ENCODE data around the gene ARHGAP10.

The ARHGAP10 gene

DNA sequence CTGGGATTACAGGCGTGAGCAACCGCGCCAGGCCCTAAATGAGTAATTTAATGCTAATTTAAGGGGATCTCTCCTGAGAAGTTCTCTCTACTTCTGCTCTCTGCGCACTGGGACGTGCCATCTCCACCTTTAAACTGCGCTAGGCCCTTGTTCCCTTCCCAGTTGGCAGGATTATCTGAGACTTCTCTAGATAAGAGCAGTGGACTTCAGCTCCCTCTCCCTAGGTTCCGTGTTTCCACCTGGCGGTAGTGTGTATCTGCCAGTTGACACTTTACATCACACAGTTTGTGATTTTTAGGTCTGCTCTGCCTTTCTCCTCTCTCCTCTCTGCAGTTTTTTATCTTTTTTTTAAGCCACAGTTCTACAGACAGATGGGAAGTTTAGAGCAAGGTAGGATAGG is 40.2 kb downstream of the ARHGAP10 start:
- no peak for DNase-seq (ENCODE audit: low spot score)
- ChIA-PET POLR2A (ENCODE audit: low non-redundant PET) (no interaction called here), CTCF (interaction anchor here (0.6 to 1.0 kb wide), 3 partner anchors 25 to 253 kb away, joined by 3 to 5 read pairs (median 3); no protein-coding TSS in a partner anchor)
- H3K27ac ChIP-seq = peak overlapping the region; percentile 85
- TF ChIP-seq, protein P1, sequence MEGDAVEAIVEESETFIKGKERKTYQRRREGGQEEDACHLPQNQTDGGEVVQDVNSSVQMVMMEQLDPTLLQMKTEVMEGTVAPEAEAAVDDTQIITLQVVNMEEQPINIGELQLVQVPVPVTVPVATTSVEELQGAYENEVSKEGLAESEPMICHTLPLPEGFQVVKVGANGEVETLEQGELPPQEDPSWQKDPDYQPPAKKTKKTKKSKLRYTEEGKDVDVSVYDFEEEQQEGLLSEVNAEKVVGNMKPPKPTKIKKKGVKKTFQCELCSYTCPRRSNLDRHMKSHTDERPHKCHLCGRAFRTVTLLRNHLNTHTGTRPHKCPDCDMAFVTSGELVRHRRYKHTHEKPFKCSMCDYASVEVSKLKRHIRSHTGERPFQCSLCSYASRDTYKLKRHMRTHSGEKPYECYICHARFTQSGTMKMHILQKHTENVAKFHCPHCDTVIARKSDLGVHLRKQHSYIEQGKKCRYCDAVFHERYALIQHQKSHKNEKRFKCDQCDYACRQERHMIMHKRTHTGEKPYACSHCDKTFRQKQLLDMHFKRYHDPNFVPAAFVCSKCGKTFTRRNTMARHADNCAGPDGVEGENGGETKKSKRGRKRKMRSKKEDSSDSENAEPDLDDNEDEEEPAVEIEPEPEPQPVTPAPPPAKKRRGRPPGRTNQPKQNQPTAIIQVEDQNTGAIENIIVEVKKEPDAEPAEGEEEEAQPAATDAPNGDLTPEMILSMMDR (conservative IDR thresholded peaks at IDR 0.05; ENCODE audit: low read depth) = no peak

- peak overlapping the region; percentile 85 for H3K27ac ChIP-seq
- peak; percentile 64 for DNase-seq (ENCODE audit: low spot score)
- TF ChIP-seq, protein P1 (conservative IDR thresholded peaks at IDR 0.05; ENCODE audit: low read depth) = no peak
- CTCF ChIA-PET = interaction anchor here (0.6 to 1.0 kb wide), 3 partner anchors 26 to 254 kb away, joined by 3 to 5 read pairs (median 3); no protein-coding TSS in a partner anchor
- POLR2A ChIA-PET (ENCODE audit: low non-redundant PET) = no interaction called here
These were observed 40.6 kb downstream of the ARHGAP10 start for GRCh38 chr4:147772459-147772969.

DNA sequence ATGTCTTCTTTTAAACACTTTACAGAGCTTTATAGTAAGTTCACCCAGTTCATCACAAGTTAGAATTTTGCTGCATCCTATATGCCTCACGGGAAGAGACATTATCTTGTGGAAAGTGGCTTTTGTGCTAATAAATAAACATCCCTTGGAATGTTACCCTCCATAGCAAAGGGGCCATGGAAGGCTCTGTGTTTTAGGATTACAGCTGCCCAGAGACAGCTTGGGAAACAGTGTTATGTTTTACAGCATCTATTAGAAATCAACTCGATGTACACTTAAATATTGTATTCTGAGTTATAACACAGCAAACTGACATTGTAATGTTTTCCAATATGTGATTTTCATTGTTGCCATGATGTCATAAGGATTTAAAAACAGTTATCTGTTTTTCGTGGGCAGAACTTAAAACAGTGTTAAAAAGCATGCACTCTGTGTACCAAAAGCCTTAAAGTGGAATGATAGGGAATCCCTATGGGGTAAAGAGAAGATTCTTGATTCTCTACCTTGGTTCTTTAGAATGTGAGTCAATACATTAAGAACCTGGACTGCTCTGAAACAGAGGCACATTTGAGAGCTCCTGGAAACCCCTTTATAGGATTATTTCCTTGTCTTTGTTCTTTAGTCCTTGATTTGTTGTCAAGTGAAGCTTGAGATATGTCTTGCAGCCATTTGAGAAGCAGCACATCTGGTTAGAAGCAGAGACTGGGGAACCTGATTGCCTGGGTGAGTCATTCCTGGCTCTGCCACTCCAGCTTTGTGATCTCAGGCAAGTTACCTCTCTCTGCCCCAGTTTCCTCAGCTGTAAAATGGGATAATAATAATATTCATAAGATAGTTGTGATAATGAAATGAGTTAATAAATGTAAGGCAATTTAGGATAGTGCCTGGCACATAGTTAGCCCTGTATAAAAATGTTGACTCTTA is 41.6 kb downstream of the ARHGAP10 start:
- CTCF ChIA-PET = interaction anchor here (0.5 to 1.0 kb wide), 2 partner anchors 44 to 94 kb away, joined by 4 to 5 read pairs; no protein-coding TSS in a partner anchor
- H3K27ac ChIP-seq = no peak overlapping the region
- POLR2A ChIA-PET (ENCODE audit: low non-redundant PET) = no interaction called here
- TF ChIP-seq, protein P1 (conservative IDR thresholded peaks at IDR 0.05; ENCODE audit: low read depth) = no peak
- no peak for DNase-seq (ENCODE audit: low spot score)

GRCh38 chr4:147776716-147777115 is 44.8 kb downstream of the ARHGAP10 start:
- ChIA-PET CTCF (interaction anchor here (0.8 to 0.9 kb wide), 2 partner anchors 13 to 90 kb away, joined by 3 to 4 read pairs; no protein-coding TSS in a partner anchor), POLR2A (ENCODE audit: low non-redundant PET) (interaction anchor here (0.6 kb wide), 1 partner anchor 52 kb away, joined by 4 read pairs; no protein-coding TSS in a partner anchor)
- TF ChIP-seq, protein P1 (conservative IDR thresholded peaks at IDR 0.05; ENCODE audit: low read depth) = no peak
- no peak for DNase-seq (ENCODE audit: low spot score)
- no peak overlapping the region for H3K27ac ChIP-seq

DNA sequence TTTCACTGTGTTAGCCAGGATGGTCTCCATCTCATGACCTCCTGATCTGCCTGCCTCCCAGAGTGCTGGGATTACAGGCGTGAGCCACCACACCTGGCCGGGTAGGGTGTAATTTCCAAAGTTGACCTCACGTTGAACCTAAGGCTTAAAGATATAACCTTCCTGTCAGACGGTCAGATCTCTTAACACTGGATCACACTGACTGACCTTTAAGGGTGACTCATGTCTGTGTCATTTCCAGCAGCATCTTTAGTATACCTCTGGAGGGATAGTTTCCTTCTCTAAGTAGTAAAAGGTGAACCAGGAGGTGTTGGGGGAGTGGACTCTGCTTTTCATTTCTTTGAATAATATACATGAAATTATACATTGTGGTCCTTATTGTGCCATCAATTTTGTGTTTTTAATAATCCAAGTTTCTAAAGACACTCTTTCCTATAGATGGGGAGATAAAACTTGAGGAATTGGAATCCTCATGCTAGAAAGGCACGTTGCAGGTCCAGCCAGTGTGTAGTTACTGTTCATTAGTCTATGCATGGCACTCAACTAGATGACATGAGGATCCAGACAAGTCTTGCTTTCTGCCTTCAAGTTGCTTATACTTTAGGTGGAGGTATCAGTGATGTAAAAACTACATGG is 45.7 kb downstream of the ARHGAP10 start:
- CTCF ChIA-PET = interaction anchor here (0.8 kb wide), 1 partner anchor 89 kb away, joined by 4 read pairs; no protein-coding TSS in a partner anchor
- POLR2A ChIA-PET (ENCODE audit: low non-redundant PET) = interaction anchor here (0.6 kb wide), 1 partner anchor 51 kb away, joined by 4 read pairs; no protein-coding TSS in a partner anchor
- H3K27ac ChIP-seq = 0 out of 2 replicates have a peak overlapping the region, but pooled peaks have one; percentile 23
- DNase-seq (ENCODE audit: low spot score) = peak; percentile 73
- TF ChIP-seq, protein P1 (conservative IDR thresholded peaks at IDR 0.05; ENCODE audit: low read depth) = no peak

- no peak overlapping the region for H3K27ac ChIP-seq
- POLR2A ChIA-PET (ENCODE audit: low non-redundant PET) = no interaction called here
These were observed 47.1 kb downstream of the ARHGAP10 start for GRCh38 chr4:147778942-147779341.

More at GRCh38 chr4:147778942-147779341, 47.1 kb downstream of the ARHGAP10 start:
- TF ChIP-seq, protein P1 (conservative IDR thresholded peaks at IDR 0.05; ENCODE audit: low read depth) = no peak
- no peak for DNase-seq (ENCODE audit: low spot score)
- CTCF ChIA-PET = no interaction called here
